ACC112 (cell line): ENCODE measurements around the gene MST1R.

ENCODE experiments used
- H2AFZ ChIP-seq: fragments of 200-600 bp; sonication (generic); one replicate; pipeline ENCODE4 v1.6.0; 2017; ENCODE audit warnings: antibody characterized with exemption, low read length; ENCODE audit not compliant: unreplicated experiment
- H3K27ac ChIP-seq: fragments of 200-600 bp; sonication (generic); 2 replicates; pipeline ENCODE4 v1.5.1; 2014; ENCODE audit warnings: low read depth, mild to moderate bottlenecking, antibody characterized with exemption, low read length, moderate library complexity
- H3K27me3 ChIP-seq: fragments of 200-600 bp; sonication (generic); 2 replicates; pipeline ENCODE4 v1.6.1; 2014; ENCODE audit warnings: mild to moderate bottlenecking, antibody characterized with exemption, low read length, moderate library complexity, mixed read lengths; ENCODE audit not compliant: insufficient read depth
- H3K36me3 ChIP-seq: fragments of 200-600 bp; sonication (generic); 2 replicates; pipeline ENCODE4 v1.6.1; 2016; ENCODE audit warnings: mild to moderate bottlenecking, antibody characterized with exemption, low read length, moderate library complexity, mixed read lengths; ENCODE audit not compliant: insufficient read depth
- H3K4me1 ChIP-seq: fragments of 200-600 bp; sonication (generic); one replicate; pipeline ENCODE4 v1.6.1; 2016; ENCODE audit warnings: low read length, mixed read lengths; ENCODE audit not compliant: insufficient read depth, unreplicated experiment, control insufficient read depth
- H3K4me3 ChIP-seq: fragments of 200-600 bp; sonication (generic); 2 replicates; pipeline ENCODE4 v1.5.1; 2014; ENCODE audit warnings: mild to moderate bottlenecking, low read depth, low read length
- H3K79me2 ChIP-seq: fragments of 200-600 bp; sonication (generic); one replicate; pipeline ENCODE4 v1.6.0; 2016; ENCODE audit warnings: low read length; ENCODE audit not compliant: control insufficient read depth, unreplicated experiment, insufficient read depth

Gene MST1R

GRCh38 chr3:49839193-49839809 lies 64.4 kb downstream of the MST1R start:
- no peaks in the 10 kb centered on the region for H3K36me3 ChIP-seq
- no peak overlapping the region for H3K27ac ChIP-seq
- H3K79me2 ChIP-seq = no peaks in the 10 kb centered on the region
- H3K27me3 ChIP-seq = no peaks in the 10 kb centered on the region
- H3K4me1 ChIP-seq = peaks cover 15% of the 10 kb centered on the region
- no peak overlapping the region for H3K4me3 ChIP-seq
- H2AFZ ChIP-seq = no peak overlapping the region
